Upper lobe of right lung (tissue), 1 donor: ENCODE results near the gene HECTD4. TPM values are rescaled to one million over a fixed set of nuclear protein-coding genes. Genes with fewer than 3 reads are reported as not detected.
"Not testable (repeated sequence)": the region's sequence is repeated elsewhere in the genome, so short reads cannot be mapped to it uniquely, and the experiment has no call there.

ENCODE experiments used
- ATAC-seq: fragments of 200-7000 bp; cut with Tn5 transposase; one replicate; pipeline ENCODE4 v1.9.1; 2020; ENCODE audit warnings: mild to moderate bottlenecking, moderate library complexity
- DNase-seq: peaks from one replicate; pipeline ENCODE4 v3.0.0-alpha.2; 2020
- H3K27ac ChIP-seq: fragments of 200-600 bp; one replicate; pipeline ENCODE4 v1.8.0; 2022
- H3K27me3 ChIP-seq: fragments of 200-600 bp; one replicate; pipeline ENCODE4 v1.8.0; 2022; ENCODE audit warnings: mild to moderate bottlenecking
- H3K36me3 ChIP-seq: fragments of 200-600 bp; one replicate; pipeline ENCODE4 v1.8.0; 2022
- H3K4me1 ChIP-seq: fragments of 200-600 bp; one replicate; pipeline ENCODE4 v1.8.0; 2022
- H3K4me3 ChIP-seq: fragments of 200-600 bp; one replicate; pipeline ENCODE4 v1.8.0; 2022; ENCODE audit warnings: mild to moderate bottlenecking
- H3K9me3 ChIP-seq: fragments of 200-600 bp; one replicate; pipeline ENCODE4 v1.8.0; 2022
- CTCF ChIP-seq: fragments of 200-600 bp; IDR thresholded peaks from one replicate; pipeline ENCODE4 v1.8.0; 2022; ENCODE audit warnings: antibody characterized with exemption
- intact Hi-C: fragments of 100-400 bp; cut with DNase I; formaldehyde crosslinking; loops from one replicate; pipeline ENCODE4 v1.11.0; 2022
- total RNA-seq: library from RNA; stranded (reverse); fragmentation: NEBNext Ultra II Directional; extraction: Animal tissue kit (Norgen Biotek cat#: 25700); gene quantifications from one replicate; pipeline ENCODE4 v1.2.1, GENCODE V29; 2021
- donor health status: DM: no; HTN: yes; CAD: no; lungs with severe emphysema.

The HECTD4 gene
- total RNA-seq, 1 donor from 2014 or later = 54.7 TPM

- no peak overlapping the region for H3K4me3 ChIP-seq
- no peak overlapping the region for H3K27ac ChIP-seq
- no peaks in the 10 kb centered on the region for H3K9me3 ChIP-seq
- H3K36me3 ChIP-seq = peaks cover 41% of the 10 kb centered on the region
- DNase-seq = no peak
- peak; percentile 3 for ATAC-seq
- no peaks in the 10 kb centered on the region for H3K4me1 ChIP-seq
- no peaks in the 10 kb centered on the region for H3K27me3 ChIP-seq
- TF ChIP-seq CTCF = no peak
- intact Hi-C loops = no loop called here
Observed at GRCh38 chr12:112163056-112163455, 219.2 kb downstream of the HECTD4 start.

GRCh38 chr12:112162241-112162790 lies 219.9 kb downstream of the HECTD4 start:
- DNase-seq (peak; percentile 58), ATAC-seq (no peak)
- H3K27me3 ChIP-seq = no peaks in the 10 kb centered on the region
- intact Hi-C loops = no loop called here
- H3K9me3 ChIP-seq = no peaks in the 10 kb centered on the region
- no peak overlapping the region for H3K4me3 ChIP-seq
- TF ChIP-seq CTCF = no peak
- H3K27ac ChIP-seq = no peak overlapping the region
- H3K36me3 ChIP-seq = peaks cover 41% of the 10 kb centered on the region
- H3K4me1 ChIP-seq = no peaks in the 10 kb centered on the region

GRCh38 chr12:112161711-112162110 lies 220.5 kb downstream of the HECTD4 start:
- H3K36me3 ChIP-seq = peaks cover 41% of the 10 kb centered on the region
- ATAC-seq (no peak), DNase-seq (peak; percentile 36)
- no peaks in the 10 kb centered on the region for H3K4me1 ChIP-seq
- H3K27me3 ChIP-seq = no peaks in the 10 kb centered on the region
- H3K9me3 ChIP-seq = no peaks in the 10 kb centered on the region
- intact Hi-C loops = no loop called here
- H3K27ac ChIP-seq = no peak overlapping the region
- H3K4me3 ChIP-seq = no peak overlapping the region
- TF ChIP-seq CTCF = no peak

- Histone ChIP-seq H3K9me3 (no peaks in the 10 kb centered on the region), H3K36me3 (peaks cover 41% of the 10 kb centered on the region), H3K27ac (no peak overlapping the region), H3K4me1 (no peaks in the 10 kb centered on the region), H3K4me3 (no peak overlapping the region), H3K27me3 (no peaks in the 10 kb centered on the region)
- no peak for TF ChIP-seq CTCF
- peak; percentile 12 for DNase-seq
- ATAC-seq = no peak
- intact Hi-C loops = no loop called here
Observed at GRCh38 chr12:112160611-112161010, 221.6 kb downstream of the HECTD4 start.

GRCh38 chr12:112159146-112159541 lies 223.1 kb downstream of the HECTD4 start:
- Histone ChIP-seq H3K4me1 (no peaks in the 10 kb centered on the region), H3K27me3 (no peaks in the 10 kb centered on the region), H3K9me3 (no peaks in the 10 kb centered on the region), H3K36me3 (peaks cover 42% of the 10 kb centered on the region), H3K27ac (no peak overlapping the region), H3K4me3 (no peak overlapping the region)
- intact Hi-C loops = no loop called here
- ATAC-seq (no peak), DNase-seq (peak; percentile 27)
- no peak for TF ChIP-seq CTCF

GRCh38 chr12:112158461-112159145 lies 223.6 kb downstream of the HECTD4 start:
- peak; percentile 54 for DNase-seq
- peaks cover 48% of the 10 kb centered on the region for H3K36me3 ChIP-seq
- intact Hi-C loops = not testable (repeated sequence)

More at GRCh38 chr12:112158461-112159145, 223.6 kb downstream of the HECTD4 start:
- H3K4me3 ChIP-seq, H3K4me1 ChIP-seq, H3K27ac ChIP-seq, H3K27me3 ChIP-seq, ATAC-seq, H3K9me3 ChIP-seq: not testable (repeated sequence)
